H1 (cell line): ENCODE data around the gene HOXA13. TPM values are rescaled to one million over a fixed set of nuclear protein-coding genes. Genes with fewer than 3 reads are reported as not detected.
A peak's percentile ranks its signal among the peaks of the same experiment; 100 is the strongest.

Experiments
- ASH2L ChIP-seq: fragments of 200-600, 300-600 bp; sonication (generic); IDR thresholded peaks from one replicate; pipeline ENCODE4 v1.7.1; 2017; ENCODE audit warnings: low read length
- BACH1 ChIP-seq: IDR thresholded peaks from 2 replicates; pipeline ENCODE4 v1.6.1; 2012; ENCODE audit warnings: low read length, improper control_type of control experiment
- CEBPB ChIP-seq: IDR thresholded peaks from 2 replicates; pipeline ENCODE4 v1.6.1; 2012; ENCODE audit warnings: low read depth, low read length
- CTBP2 ChIP-seq: IDR thresholded peaks from 2 replicates; pipeline ENCODE4 v1.7.0; 2011; ENCODE audit warnings: borderline replicate concordance, mild to moderate bottlenecking, moderate library complexity, mixed read lengths, low read length; ENCODE audit not compliant: insufficient read depth, insufficient read length
- EP300 ChIP-seq, 2 experiments: IDR thresholded peaks; 1 replicate in 1 of 2; 2 replicates in 1 of 2; pipeline ENCODE4 v1.6.1; 2011 to 2012; ENCODE audit warnings: low read depth in 2 of 2, low read length in 2 of 2, mild to moderate bottlenecking in 2 of 2, borderline replicate concordance in 1 of 2, inconsistent platforms in 1 of 2, moderate library complexity in 1 of 2
- EZH2 ChIP-seq: fragments of 200-600 bp; sonication (generic); IDR thresholded peaks from 2 replicates; pipeline ENCODE4 v1.7.1; 2012; ENCODE audit warnings: low read depth, mild to moderate bottlenecking, moderate library complexity, low read length, inconsistent platforms; ENCODE audit not compliant: severe bottlenecking
- HDAC6 ChIP-seq: IDR thresholded peaks from one replicate; pipeline ENCODE4 v1.7.1; 2012; ENCODE audit warnings: low read depth, mild to moderate bottlenecking, inconsistent platforms, low read length, moderate library complexity
- JUN ChIP-seq: IDR thresholded peaks from 2 replicates; pipeline ENCODE4 v1.6.1; 2011; ENCODE audit warnings: low read depth, mild to moderate bottlenecking, improper control_type of control experiment, low read length
- JUND ChIP-seq: IDR thresholded peaks from 2 replicates; pipeline ENCODE4 v1.6.1; 2011; ENCODE audit warnings: mild to moderate bottlenecking, improper control_type of control experiment, low read length
- KDM4A ChIP-seq: IDR thresholded peaks from one replicate; pipeline ENCODE4 v1.7.1; 2012; ENCODE audit warnings: low read depth, mild to moderate bottlenecking, moderate library complexity, low read length, inconsistent platforms; ENCODE audit not compliant: severe bottlenecking
- POLR2AphosphoS5 ChIP-seq: IDR thresholded peaks from 2 replicates; pipeline ENCODE4 v1.6.1; 2011; ENCODE audit warnings: low read depth, low read length
- SIX5 ChIP-seq: IDR thresholded peaks from 2 replicates; pipeline ENCODE4 v1.6.1; 2011; ENCODE audit warnings: mild to moderate bottlenecking, low read depth, low read length
- TCF12 ChIP-seq: IDR thresholded peaks from 2 replicates; pipeline ENCODE4 v1.6.1; 2011; ENCODE audit warnings: low read depth, mild to moderate bottlenecking, low read length
- polyA plus RNA-seq, 7 experiments: library from polyadenylated mRNA; depleted of rRNA in 3 of 7; stranded (reverse) in 5 of 7; unstranded in 2 of 7; fragments of >200 nt in 5 of 7; fragments of 200-250 nt in 2 of 7; gene quantifications; 1 replicate in 5 of 7; 2 replicates in 1 of 7; 4 replicates in 1 of 7; pipeline versions ENCODE4 v1.2.1 to v1.2.3, GENCODE V29; 2011 to 2013; ENCODE audit warnings: missing spikeins in 2 of 7, mixed read lengths in 2 of 7
- total RNA-seq: library from RNA; stranded (reverse); fragmentation: NEBNext Ultra II Directional; extraction: Animal tissue kit (Norgen Biotek cat#: 25700); gene quantifications from 2 replicates; pipeline ENCODE4 v1.2.1, GENCODE V29; 2021

HOXA13 gene
- total and polyA plus RNA-seq, 2 of the 8 experiments (the other 6 are each of a cell fraction or from before 2014, with no cell fraction given): not detected

DNA sequence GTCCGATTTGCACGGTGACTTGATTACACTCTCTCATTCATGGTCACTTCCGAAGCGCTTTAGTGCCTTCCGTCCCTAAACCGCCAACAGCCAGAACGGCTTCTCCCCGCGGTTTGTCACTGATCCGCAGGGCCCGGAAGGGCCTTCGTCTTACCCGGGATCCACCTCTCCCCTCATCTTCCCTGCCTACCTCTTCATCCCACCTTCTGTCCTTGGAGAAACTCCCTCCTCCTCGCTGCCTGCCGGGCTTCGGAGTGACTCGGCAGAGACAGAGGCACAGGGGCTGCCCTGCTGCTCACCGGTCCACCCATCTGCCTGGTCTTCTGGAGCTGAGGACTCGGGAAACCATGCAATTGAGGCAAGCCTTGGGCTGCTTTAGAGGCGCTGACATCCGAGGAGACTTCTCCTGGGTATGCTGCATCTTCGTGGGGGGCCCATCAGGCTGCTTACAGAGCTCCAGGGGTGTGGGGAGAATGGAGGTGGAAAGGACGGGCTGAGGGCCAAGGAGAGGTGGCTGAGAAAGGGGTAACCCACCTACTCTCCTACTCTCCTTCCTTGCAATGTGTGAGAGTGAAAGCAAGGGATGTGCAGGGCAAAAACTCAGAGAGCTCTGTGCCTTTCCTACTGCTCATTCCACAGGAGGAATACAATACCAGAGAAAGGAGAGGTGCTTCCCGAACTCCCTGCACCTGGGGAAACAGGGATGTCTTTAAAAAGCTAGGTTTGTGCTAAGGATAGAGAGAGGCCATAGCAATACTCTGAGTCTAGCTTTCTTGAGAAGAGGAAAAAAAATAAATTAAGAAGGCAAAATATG is 13.8 kb downstream of the HOXA13 start (continued):
- TF ChIP-seq HDAC6: no peak
- no peak for TF ChIP-seq TCF12
- TF ChIP-seq EP300 (IDR thresholded peaks at IDR 0.05; ENCODE audit: borderline replicate concordance in 1 of 2, low read depth in 2 of 2, low read length in 2 of 2): no peak
- TF ChIP-seq POLR2AphosphoS5: no peak
- TF ChIP-seq KDM4A: no peak
- TF ChIP-seq ASH2L: no peak
- TF ChIP-seq JUN: no peak
- no peak for TF ChIP-seq JUND
- no peak for TF ChIP-seq CEBPB
- TF ChIP-seq CTBP2: peak; percentile 47
- TF ChIP-seq SIX5: no peak
- TF ChIP-seq EZH2: peak; percentile 86
- no peak for TF ChIP-seq BACH1
